ENCODE measurements around the gene AP5Z1. TPM values are rescaled to one million over a fixed set of nuclear protein-coding genes. Genes with fewer than 3 reads are reported as not detected.

Gene AP5Z1
- total and polyA plus RNA-seq, 2 of the 4 experiments (the other 2 are of a cell fraction), result 9.7 to 38.7 TPM

DNA sequence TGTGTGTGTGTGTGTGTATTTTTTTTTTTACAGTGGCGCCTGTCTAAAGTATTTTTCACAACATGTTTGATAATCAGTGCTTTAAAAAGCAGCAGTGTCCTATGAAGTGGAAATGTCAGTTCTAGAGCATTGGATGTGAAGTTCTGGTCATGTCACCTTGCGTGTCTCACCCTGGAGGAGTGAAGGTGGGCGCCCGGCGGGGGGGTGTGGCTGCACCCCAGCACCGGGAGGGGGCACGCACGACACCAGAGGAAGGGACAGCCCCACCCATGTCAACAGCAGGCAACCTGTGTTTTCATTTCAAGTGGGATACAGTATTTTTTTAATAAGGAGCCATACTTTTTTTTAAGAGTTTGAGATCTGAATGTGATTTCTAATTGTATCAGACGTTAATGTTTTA lies 4.5 kb upstream of the AP5Z1 start:
- Histone ChIP-seq H3K27me3 (ENCODE audit: control insufficient read depth, insufficient read depth, low read length) (no peaks in the 10 kb centered on the region), H2BK5ac (ENCODE audit: low read depth, low read length, poor library complexity, severe bottlenecking) (no peak overlapping the region), H2BK120ac (ENCODE audit: low read depth, low read length) (no peak overlapping the region), H3K14ac (replicated peaks; ENCODE audit: low read depth, low read length) (no peak overlapping the region), H3K79me1 (ENCODE audit: low read depth in 1 of 2, low read length in 2 of 2) (peaks cover 16 to 54% of the 10 kb centered on the region in 2 experiments), H4K91ac (ENCODE audit: insufficient read depth, low read depth, low read length) (no peak overlapping the region), H3K27ac (ENCODE audit: insufficient read depth, low read length) (no peak overlapping the region), H3K23ac (ENCODE audit: low read depth, low read length) (no peak overlapping the region), H3K56ac (ENCODE audit: extremely low read depth, insufficient read depth, low read length) (no peak overlapping the region), H4K20me1 (ENCODE audit: insufficient read depth, low read length) (peaks cover 4% of the 10 kb centered on the region), H4K5ac (ENCODE audit: low read depth, low read length) (no peak overlapping the region), H2AFZ (replicated peaks; ENCODE audit: low read length, poor library complexity) (no peak overlapping the region), H2AK9ac (replicated peaks; ENCODE audit: low read depth, low read length, poor library complexity) (no peak overlapping the region), H3K36me3 (ENCODE audit: control insufficient read depth, insufficient read depth, low read length) (peaks cover 23% of the 10 kb centered on the region), H3K4me1 (ENCODE audit: control insufficient read depth, insufficient read depth, low read length) (no peaks in the 10 kb centered on the region; the same call in 1 of the 2 replicates), H3K9me3 (ENCODE audit: control insufficient read depth, insufficient read depth, low read length) (no peaks in the 10 kb centered on the region), H3K9ac (ENCODE audit: low read depth, low read length) (no peak overlapping the region), H4K8ac (ENCODE audit: low read depth in 2 of 2, low read length in 2 of 2) (no peak overlapping the region), H3K4me2 (ENCODE audit: low read depth, low read length) (no peak overlapping the region), H2AK5ac (ENCODE audit: low read depth, low read length) (no peak overlapping the region), H2BK15ac (ENCODE audit: low read depth, low read length) (no peak overlapping the region), H3K4ac (ENCODE audit: low read depth, low read length) (no peak overlapping the region), H3K9me1 (ENCODE audit: insufficient read depth, low read length) (peaks cover 10% of the 10 kb centered on the region; the same call in 1 of the 2 replicates), H2BK20ac (ENCODE audit: low read depth, low read length) (no peak overlapping the region), H3K18ac (ENCODE audit: low read depth, low read length) (no peak overlapping the region), H3K4me3 (ENCODE audit: insufficient read depth, low read depth, low read length) (no peak overlapping the region)
- intact Hi-C loops (cut with micrococcal nuclease), result loop anchor here (10.0 kb wide), 1 partner anchor 156 kb away; no protein-coding TSS in a partner anchor
- CTCF ChIA-PET, result no interaction called here
- no TSS peak for BruUV-seq (replicated peaks)
- ATAC-seq (ENCODE audit: low read depth), result no peak
- POLR2A ChIA-PET (ENCODE audit: unreplicated experiment), result no interaction called here
- WGBS, 2 experiments (ENCODE audit: extremely low coverage in 2 of 2, insufficient read length in 1 of 2), result no CpG with 5 or more reads among the region's 9 CpGs
- in situ Hi-C loops (cut with MboI; ENCODE audit: low sequenced_read_pairs), result loop anchor here (25.0 kb wide), 1 partner anchor 1909 kb away; no protein-coding TSS in a partner anchor
- TF ChIP-seq, protein P1, sequence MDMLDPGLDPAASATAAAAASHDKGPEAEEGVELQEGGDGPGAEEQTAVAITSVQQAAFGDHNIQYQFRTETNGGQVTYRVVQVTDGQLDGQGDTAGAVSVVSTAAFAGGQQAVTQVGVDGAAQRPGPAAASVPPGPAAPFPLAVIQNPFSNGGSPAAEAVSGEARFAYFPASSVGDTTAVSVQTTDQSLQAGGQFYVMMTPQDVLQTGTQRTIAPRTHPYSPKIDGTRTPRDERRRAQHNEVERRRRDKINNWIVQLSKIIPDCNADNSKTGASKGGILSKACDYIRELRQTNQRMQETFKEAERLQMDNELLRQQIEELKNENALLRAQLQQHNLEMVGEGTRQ (IDR thresholded peaks at IDR 0.05; ENCODE audit: low read depth, low read length), result no peak
- TF ChIP-seq POLR2A (IDR thresholded peaks at IDR 0.05; ENCODE audit: low read depth, low read length), result no peak
- dilution Hi-C loops (cut with HindIII; ENCODE audit: low sequenced_read_pairs, unreplicated experiment), result no loop called here
- DNase-seq, result no peak
